Fibroblast of peridontal ligament (primary cell): ENCODE data around the gene CYP26A1.

Experiments
- DNase-seq: peaks from one replicate; pipeline ENCODE4 v3.0.0-alpha.2; 2010; ENCODE audit errors: extremely low read depth

CYP26A1 gene

GRCh38 chr10:93064874-93065660 lies 8.6 kb upstream of the CYP26A1 start:
- no peak for DNase-seq

GRCh38 chr10:93065675-93066543 lies 7.8 kb upstream of the CYP26A1 start:
- DNase-seq, result no peak

DNA sequence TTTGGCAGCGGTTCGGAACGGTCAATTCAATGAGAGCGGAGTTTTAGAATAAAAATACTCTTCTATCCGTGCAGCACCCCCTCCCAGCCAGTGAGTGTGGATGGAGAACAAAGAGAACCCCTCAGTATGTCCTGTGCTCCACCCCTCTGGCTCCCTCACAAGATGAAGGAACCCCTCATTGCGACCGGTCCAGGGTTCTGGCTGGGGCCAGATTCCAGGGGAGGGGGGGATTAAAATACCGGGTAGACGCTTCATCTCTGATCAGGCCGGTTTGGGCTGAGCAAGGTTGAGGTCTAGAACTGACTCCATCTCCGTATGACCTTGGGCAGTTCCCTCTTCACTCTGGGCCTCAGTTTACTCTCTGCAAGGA lies 7.2 kb upstream of the CYP26A1 start:
- no peak for DNase-seq

GRCh38 chr10:93067443-93068365 lies 6.0 kb upstream of the CYP26A1 start:
- DNase-seq, result no peak

DNA sequence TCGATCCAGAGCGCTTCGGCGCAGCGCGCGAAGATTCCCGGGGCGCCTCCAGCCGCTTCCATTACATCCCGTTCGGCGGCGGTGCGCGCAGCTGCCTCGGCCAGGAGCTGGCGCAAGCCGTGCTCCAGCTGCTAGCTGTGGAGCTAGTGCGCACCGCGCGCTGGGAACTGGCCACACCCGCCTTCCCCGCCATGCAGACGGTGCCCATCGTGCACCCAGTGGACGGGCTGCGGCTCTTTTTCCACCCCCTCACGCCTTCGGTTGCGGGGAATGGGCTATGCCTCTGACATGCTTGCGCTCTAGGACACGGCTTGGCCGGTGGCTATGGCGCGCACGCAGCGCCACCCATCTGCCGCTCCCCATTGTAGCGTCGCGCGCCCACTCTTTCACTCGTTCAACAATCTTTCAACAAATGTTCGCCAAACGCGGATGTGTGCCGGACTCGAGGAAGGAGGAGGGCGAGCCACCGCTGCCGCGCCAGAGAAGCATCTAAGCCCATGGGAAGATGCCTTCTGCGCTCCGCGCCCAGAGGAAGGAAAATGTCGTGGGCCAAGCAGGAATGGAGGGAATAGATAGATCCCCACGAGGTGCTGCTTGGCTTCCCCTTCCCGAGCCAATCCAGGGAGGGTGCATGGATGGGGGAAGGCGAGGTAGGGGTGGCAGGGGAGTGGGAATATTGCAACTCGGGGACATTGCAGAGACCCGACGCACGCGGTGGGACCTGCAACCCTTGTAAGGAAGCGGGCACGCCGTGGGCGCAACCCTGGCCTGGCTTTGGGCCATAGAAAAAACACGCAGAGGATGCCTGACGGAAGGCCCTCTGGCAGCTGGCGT lies 5.1 kb upstream of the CYP26A1 start:
- peak; percentile 25 for DNase-seq

DNA sequence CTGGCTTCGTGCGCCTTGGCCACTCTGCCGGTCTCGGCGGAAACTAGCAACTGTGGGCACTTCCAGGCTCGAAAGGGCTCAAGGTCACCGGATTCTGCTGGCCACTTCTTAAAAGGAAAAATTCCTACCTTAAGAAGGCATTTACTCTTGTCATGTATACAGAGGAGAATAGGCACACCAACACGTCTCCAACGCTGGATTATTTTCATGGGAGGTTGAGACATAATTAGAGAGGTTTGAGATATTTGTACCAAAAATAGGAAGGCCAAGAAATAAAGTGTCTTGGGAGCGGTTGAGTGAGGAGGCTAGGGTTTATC lies 4.5 kb upstream of the CYP26A1 start:
- DNase-seq, result no peak

DNA sequence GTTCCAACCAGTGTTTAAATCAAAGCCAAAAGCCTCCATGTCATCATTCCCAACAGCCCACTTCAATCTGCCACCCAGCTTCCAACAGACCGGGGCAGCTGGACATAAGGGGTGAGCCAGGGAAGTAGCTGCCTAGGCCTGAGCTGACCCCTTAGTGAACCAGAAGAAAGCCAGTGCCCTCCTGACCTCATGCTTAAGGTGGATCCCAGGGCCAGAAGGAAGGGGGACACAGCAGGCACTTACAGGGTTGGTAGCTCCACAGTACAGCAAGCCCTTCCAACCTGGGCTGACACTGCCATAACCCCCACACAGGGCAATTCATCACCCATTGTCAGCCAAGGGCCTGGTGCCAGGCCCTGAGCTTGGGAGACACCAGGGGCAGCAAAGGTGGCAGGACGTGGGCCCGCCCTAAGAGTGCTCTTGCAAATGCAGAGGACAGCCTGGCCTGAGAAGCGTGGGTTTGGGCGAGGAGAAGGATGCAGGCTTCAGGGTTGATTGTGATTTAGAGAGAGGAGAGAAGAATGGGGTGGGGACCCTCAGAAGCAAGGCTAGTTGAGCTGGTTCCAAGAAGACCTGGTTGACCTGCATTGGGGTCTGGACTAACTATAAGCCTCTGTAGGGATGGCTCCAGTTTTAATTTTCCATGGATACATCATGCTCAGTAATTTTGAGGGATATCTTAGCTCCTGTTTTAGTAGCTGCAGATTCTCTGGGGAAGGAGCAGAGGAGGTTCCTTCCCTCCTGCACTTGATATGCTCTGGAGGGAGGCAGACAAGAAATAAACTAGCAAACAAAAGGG lies 3.1 kb upstream of the CYP26A1 start:
- no peak for DNase-seq

GRCh38 chr10:93071177-93071472 lies 2.6 kb upstream of the CYP26A1 start:
- DNase-seq, result no peak

DNA sequence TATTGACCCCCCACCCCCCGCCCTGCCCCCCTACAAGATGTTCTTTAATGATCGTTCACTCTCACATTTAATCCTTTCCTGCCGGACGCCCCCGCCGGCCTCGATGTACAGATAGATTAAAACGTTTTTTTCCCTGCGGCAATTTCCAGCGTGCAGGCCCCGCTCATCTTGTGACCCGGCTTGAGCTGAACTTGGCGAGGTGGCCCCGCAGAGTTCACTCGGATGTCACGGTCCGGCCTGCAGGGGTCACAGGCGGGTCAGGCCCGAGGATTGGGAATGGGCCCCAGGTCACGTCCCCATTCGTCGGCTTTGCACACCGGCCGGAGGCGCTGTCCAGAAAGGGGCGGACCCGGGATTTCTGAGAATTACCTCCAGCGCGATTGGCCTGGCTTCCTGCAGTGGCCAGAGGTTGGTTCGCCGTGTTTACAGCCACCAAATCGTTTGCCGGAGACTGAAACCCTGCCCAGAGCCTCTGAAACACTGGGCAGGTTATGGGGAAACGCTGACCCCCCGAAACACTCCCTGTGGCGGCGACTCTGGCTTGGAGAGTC lies 1.9 kb upstream of the CYP26A1 start:
- DNase-seq, result no peak

DNA sequence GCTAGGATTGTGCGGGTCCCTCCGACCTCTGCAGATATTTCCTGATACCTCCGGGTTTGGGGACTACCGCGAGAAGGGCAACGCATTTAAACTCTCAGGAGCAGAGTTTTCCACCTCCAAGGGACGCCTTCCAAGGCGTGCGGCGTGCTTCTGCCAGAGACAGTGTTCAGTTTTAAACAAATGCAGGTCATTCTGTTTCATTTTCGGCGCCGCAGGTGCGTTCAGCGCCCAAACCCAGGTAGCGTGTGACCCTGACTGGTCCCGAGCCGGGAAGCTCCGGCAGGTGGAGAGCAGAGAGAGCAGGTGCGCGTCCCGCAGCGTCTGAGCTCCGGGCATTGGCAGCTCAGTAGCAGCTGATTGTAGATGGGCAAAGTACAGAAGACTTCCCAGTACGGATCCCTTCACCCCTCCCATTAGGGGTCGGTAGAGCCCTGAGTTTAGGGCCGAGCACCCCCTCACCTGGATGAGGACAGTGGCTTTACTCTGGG lies 1.4 kb upstream of the CYP26A1 start:
- no peak for DNase-seq

DNA sequence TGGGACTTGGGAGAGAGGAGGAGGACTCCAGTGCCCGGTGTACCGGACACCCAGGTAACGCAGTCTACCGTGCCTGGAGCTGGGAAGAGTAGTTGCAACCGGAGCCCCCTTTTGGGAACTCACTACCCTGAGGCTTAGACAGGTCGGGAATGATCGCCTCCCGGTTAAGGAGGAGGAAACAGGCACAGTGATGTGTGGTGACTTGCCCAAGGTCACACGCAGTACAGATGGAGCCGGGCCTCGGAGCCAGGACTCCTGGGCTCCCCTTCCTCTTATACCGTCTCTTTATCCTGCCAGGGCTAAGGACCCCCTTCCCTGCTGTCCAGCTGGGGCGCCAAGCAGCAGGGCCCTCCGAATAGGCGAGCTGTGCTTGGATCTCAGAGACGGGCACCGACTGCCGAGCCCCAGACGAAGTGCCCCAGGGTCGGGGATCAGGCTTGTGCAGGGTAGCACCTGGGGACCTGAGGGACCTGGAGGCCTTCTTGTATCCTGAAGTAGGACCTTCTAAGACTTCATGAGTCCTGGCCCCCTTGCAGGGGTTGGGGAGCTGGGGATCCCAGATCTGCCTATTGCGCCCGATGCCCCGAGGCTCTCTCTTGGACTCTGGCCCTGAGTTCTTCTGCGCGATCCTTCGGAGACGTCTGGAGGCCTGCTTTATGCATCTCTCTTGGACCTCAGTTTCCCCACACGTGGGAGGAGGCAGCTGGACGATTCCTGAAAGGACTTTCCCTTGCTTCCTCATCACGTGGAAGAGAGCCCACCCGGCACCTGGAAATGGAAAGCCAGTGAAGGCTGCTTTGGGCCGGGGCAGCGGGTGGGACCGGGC lies 767 bp upstream of the CYP26A1 start:
- no peak for DNase-seq

- DNase-seq, result no peak
These were observed 479 bp downstream of the CYP26A1 start for GRCh38 chr10:93074147-93074596.

GRCh38 chr10:93074597-93075368 lies 1.1 kb downstream of the CYP26A1 start:
- DNase-seq, result no peak

GRCh38 chr10:93075369-93076221 lies 1.9 kb downstream of the CYP26A1 start:
- no peak for DNase-seq

GRCh38 chr10:93076871-93077270 lies 3.2 kb downstream of the CYP26A1 start:
- no peak for DNase-seq

GRCh38 chr10:93077860-93078337 lies 4.2 kb downstream of the CYP26A1 start:
- no peak for DNase-seq

- DNase-seq, result no peak
These were observed 6.1 kb downstream of the CYP26A1 start for GRCh38 chr10:93079663-93080349.
